WTC11 (cell line): ENCODE results near the gene FXYD3. TPM values are rescaled to one million over a fixed set of nuclear protein-coding genes. Genes with fewer than 3 reads are reported as not detected.

ENCODE experiments used
- ATAC-seq: fragments of 200-7000 bp; cut with Tn5 transposase; 2 replicates; pipeline ENCODE4 v1.10.0; 2021; ENCODE audit warnings: mild to moderate bottlenecking, moderate library complexity
- CTCF ChIA-PET: fragments of 300-600 bp; sonication (Branson Sonifier 250); formaldehyde crosslinking; loops from one replicate; lab custom pipeline; 2021; ENCODE audit warnings: antibody characterized with exemption; lab: Charles Lee
- POLR2A ChIA-PET: fragments of 350-600 bp; sonication (Branson Sonifier 250); formaldehyde crosslinking; loops from one replicate; lab custom pipeline; 2021; ENCODE audit warnings: antibody characterized with exemption; lab: Charles Lee
- DNase-seq: peaks from one replicate; pipeline ENCODE4 v3.0.0; 2021; ENCODE audit warnings: low spot score
- H3K27ac Mint-ChIP-seq: 2 replicates; pipeline ENCODE4 v1.8.0; 2021; ENCODE audit warnings: mixed read lengths
- H3K27me3 Mint-ChIP-seq: 2 replicates; pipeline ENCODE4 v1.8.0; 2021; ENCODE audit warnings: low read depth, mild to moderate bottlenecking, moderate library complexity, mixed read lengths
- H3K36me3 Mint-ChIP-seq: 2 replicates; pipeline ENCODE4 v1.8.0; 2021; ENCODE audit warnings: mixed read lengths
- H3K4me1 Mint-ChIP-seq: 2 replicates; pipeline ENCODE4 v1.8.0; 2022; ENCODE audit warnings: mixed read lengths
- H3K4me3 Mint-ChIP-seq: 2 replicates; pipeline ENCODE4 v1.8.0; 2021; ENCODE audit warnings: mild to moderate bottlenecking, moderate library complexity, mixed read lengths
- H3K9me3 Mint-ChIP-seq: 2 replicates; pipeline ENCODE4 v1.8.0; 2021; ENCODE audit warnings: mixed read lengths
- ETV6 ChIP-seq: sonication (generic); formaldehyde crosslinking; IDR thresholded peaks from 2 replicates; pipeline ENCODE4 v1.8.1; 2022; ENCODE audit warnings: mild to moderate bottlenecking, missing genetic modification reagents
- FOXK1 ChIP-seq: sonication (generic); formaldehyde crosslinking; IDR thresholded peaks from 2 replicates; pipeline ENCODE4 v1.8.0; 2022; ENCODE audit warnings: mild to moderate bottlenecking, moderate library complexity, missing genetic modification reagents
- GTF2I ChIP-seq: fragments of 250-450 bp; sonication (Bioruptor Pico); conservative IDR thresholded peaks from 2 replicates; pipeline ENCODE4 v1.4.0; 2021; ENCODE audit warnings: mild to moderate bottlenecking
- KAT7 ChIP-seq: sonication (generic); formaldehyde crosslinking; IDR thresholded peaks from 2 replicates; pipeline ENCODE4 v1.8.1; 2023; ENCODE audit warnings: missing genetic modification reagents, mild to moderate bottlenecking, borderline replicate concordance
- MAX ChIP-seq: sonication (generic); formaldehyde crosslinking; IDR thresholded peaks from 2 replicates; pipeline ENCODE4 v1.8.0; 2022; ENCODE audit warnings: mild to moderate bottlenecking, missing genetic modification reagents
- SP1 ChIP-seq: sonication (generic); formaldehyde crosslinking; conservative IDR thresholded peaks from 2 replicates; pipeline ENCODE4 v1.8.1; 2022; ENCODE audit warnings: missing genetic modification reagents
- TEAD1 ChIP-seq: sonication (generic); formaldehyde crosslinking; IDR thresholded peaks from 2 replicates; pipeline ENCODE4 v1.8.0; 2022; ENCODE audit warnings: mild to moderate bottlenecking, missing genetic modification reagents
- ZNF138 ChIP-seq: sonication (generic); formaldehyde crosslinking; conservative IDR thresholded peaks from 2 replicates; pipeline ENCODE4 v1.8.1; 2022; ENCODE audit warnings: mild to moderate bottlenecking, moderate library complexity, missing genetic modification reagents
- ZNF532 ChIP-seq: fragments of 250-450 bp; sonication (Bioruptor Pico); IDR thresholded peaks from 2 replicates; pipeline ENCODE4 v1.9.0; 2021; ENCODE audit warnings: mild to moderate bottlenecking, borderline replicate concordance
- total RNA-seq: library from RNA; stranded (reverse); gene quantifications from 3 replicates; pipeline ENCODE4 v1.2.3, GENCODE V29; 2021

The FXYD3 gene
- total RNA-seq, 1 experiment from 2014 or later: 1.8 TPM

GRCh38 chr19:35140207-35140961 is 24.8 kb downstream of the FXYD3 start (continued):
- TF ChIP-seq ZNF532 (CRISPR knock-in tag) (no peak), ZNF138 (CRISPR knock-in tag) (no peak)

GRCh38 chr19:35140962-35141836 is 25.6 kb downstream of the FXYD3 start:
- H3K27me3 Mint-ChIP-seq: peaks cover 34% of the 10 kb centered on the region
- ATAC-seq: peak; percentile 77
- no peaks in the 10 kb centered on the region for H3K9me3 Mint-ChIP-seq
- ChIA-PET POLR2A (interaction anchor here (0.7 to 2.1 kb wide), 8 partner anchors 11 to 134 kb away, joined by 3 to 15 read pairs (median 3); partner anchors contain the start of gene FXYD5), CTCF (interaction anchor here (0.6 to 5.5 kb wide), 43 partner anchors 9 to 969 kb away, joined by 3 to 143 read pairs (median 6); partner anchors contain the start of genes FXYD3, FXYD5, HPN and OVOL3)
- DNase-seq: peak; percentile 98
- H3K4me1 Mint-ChIP-seq: peaks cover 44% of the 10 kb centered on the region
- H3K27ac Mint-ChIP-seq: 0 out of 2 replicates have a peak overlapping the region, but pooled peaks have one; percentile 86
- TF ChIP-seq SP1 (CRISPR knock-in tag) (peak; percentile 81), GTF2I (0 out of 2 replicates have a peak, but pooled peaks have one; percentile 30), TEAD1 (no peak)
- peak overlapping the region; percentile 91 for H3K4me3 Mint-ChIP-seq
- H3K36me3 Mint-ChIP-seq: no peaks in the 10 kb centered on the region

GRCh38 chr19:35141837-35142605 is 26.4 kb downstream of the FXYD3 start:
- H3K27me3 Mint-ChIP-seq: peaks cover 34% of the 10 kb centered on the region
- TF ChIP-seq FOXK1 (CRISPR knock-in tag): no peak
- TF ChIP-seq MAX (CRISPR knock-in tag): 0 out of 2 replicates have a peak, but pooled peaks have one; percentile 10
- peak; percentile 14; the same call in 1 of the 2 replicates for TF ChIP-seq ETV6 (CRISPR knock-in tag)
- 0 out of 2 replicates have a peak, but pooled peaks have one; percentile 13 for TF ChIP-seq KAT7 (CRISPR knock-in tag)
- ATAC-seq: peak; percentile 11
- peaks cover 44% of the 10 kb centered on the region for H3K4me1 Mint-ChIP-seq
- no peaks in the 10 kb centered on the region for H3K9me3 Mint-ChIP-seq
- peak overlapping the region; percentile 91 for H3K4me3 Mint-ChIP-seq
- H3K36me3 Mint-ChIP-seq: peaks cover 2% of the 10 kb centered on the region; the same call in 1 of the 2 replicates
- POLR2A ChIA-PET: interaction anchor here (0.5 to 2.4 kb wide), 8 partner anchors 10 to 851 kb away, joined by 3 to 15 read pairs (median 4); partner anchors contain the start of gene FXYD5
- no peak for DNase-seq
- CTCF ChIA-PET: interaction anchor here (0.6 to 5.5 kb wide), 54 partner anchors 8 to 599 kb away, joined by 3 to 143 read pairs (median 6); partner anchors contain the start of genes FXYD3, FXYD5 and HPN
- 0 out of 2 replicates have a peak overlapping the region, but pooled peaks have one; percentile 49 for H3K27ac Mint-ChIP-seq
